GM21619 (cell line): ENCODE results near the gene GPC6.

ENCODE experiments used
- ATAC-seq: cut with Tn5 transposase; IDR thresholded peaks from one replicate; pipeline ENCODE4 v1.9.1; 2021; ENCODE audit not compliant: unreplicated experiment

The GPC6 gene

DNA sequence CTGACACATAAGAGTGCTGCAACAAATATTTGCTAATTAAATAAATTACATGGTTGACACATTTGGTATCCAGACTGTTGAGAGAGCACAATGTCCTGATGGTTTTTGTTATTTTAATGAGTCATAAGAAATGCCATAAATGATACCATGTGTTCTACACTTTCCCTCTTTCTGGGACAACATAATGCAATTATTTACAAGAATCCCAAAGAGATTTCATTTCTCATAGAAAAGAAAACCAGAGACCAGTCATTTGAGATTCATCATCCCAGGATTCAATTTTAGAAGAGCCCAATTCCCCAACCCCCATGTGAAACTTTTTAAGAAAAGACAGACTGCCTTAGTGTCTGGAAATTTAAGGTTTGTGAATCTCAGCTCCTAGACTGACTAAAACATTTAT lies 853.3 kb downstream of the GPC6 start:
- ATAC-seq = no peak

DNA sequence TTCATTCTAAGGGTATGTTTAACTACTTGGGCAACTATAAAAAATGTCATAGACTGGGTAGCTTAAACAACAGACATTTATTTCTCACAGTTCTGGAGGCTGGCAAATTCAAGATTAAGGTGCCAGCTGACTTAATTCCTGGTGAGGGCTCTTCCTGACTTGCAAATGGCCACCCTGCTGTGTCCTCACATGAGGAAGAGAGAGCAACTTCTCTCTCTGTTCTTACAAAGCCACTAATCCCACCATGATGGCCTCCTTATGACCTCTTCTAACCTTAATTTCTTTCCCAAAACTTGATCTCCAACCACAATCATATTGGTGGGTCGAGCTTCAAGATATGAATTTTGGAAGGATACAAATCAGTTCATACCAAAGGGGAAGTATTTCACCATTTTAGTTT lies 853.9 kb downstream of the GPC6 start:
- ATAC-seq = no peak

DNA sequence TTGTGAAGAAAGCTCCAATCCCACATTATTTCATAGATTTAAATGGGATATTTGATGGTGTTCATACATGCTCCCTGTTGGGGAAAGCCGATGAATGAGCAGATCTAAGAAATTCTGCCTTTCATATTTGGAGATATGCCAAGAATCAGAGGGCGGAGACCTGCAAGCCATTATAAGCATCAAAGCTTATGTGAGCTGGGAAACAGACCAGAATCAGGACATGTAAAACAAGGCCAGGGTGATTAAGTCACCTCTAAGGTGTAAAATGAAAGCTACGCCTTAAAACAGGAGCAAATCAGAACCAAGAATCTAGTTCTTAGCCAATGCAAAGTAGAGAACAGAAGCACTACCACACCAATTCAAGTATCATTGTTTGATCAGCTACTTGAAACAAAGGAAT lies 860.5 kb downstream of the GPC6 start:
- ATAC-seq = no peak

- ATAC-seq = no peak
Observed at GRCh38 chr13:94088742-94089141, 862.1 kb downstream of the GPC6 start.

DNA sequence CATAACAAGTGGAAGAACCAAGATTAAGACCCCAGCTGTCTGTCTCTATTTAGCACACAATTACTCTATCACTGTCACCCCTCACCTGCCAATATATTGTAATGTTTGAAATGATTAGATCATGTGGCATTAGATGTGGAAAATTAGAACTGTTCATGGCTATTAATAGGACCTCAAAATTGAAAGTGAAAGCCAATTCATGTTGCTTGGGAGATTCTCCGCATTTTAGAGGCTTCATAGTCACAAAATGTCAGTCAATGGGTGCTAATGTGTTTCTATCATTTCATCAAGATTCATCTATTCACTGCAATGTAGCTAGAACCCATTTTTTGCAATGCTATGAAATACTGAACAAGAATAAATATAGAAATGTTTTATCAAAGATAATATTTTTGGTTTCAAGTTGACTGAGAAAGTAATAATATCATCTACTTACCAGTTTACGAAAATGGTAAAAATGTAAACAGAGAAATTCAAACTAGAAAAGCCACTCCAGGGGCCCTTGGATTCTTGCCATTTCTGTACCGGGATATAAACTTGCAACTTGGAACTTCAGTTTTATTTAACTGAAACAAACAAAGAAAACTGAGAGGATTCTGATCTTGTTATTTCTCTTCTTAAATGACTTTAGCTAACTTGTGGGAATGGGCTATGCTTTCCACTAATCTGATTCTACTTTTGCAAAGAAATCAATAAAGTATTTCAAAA lies 864.3 kb downstream of the GPC6 start:
- ATAC-seq = no peak

GRCh38 chr13:94093652-94094315 lies 867.2 kb downstream of the GPC6 start:
- ATAC-seq = no peak

- ATAC-seq = no peak
Observed at GRCh38 chr13:94109715-94110374, 883.2 kb downstream of the GPC6 start.

DNA sequence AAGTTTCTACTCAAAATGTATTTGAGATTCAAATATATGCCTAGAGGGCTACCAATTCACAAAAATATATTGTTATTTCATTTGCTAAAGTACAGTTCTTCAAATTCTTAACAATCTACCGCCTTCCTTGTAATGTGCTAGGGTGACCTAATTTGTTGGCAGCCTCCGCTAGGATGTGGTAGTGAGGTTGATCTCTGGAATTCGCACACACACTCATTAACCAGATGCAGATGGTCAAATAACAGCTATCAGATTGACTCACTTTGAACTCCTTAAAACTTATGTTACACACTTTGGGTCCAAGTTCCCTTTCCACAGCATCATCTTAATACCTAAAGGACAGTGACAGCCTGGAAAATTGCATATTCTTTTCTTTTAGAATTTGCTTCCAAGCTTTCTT lies 885.6 kb downstream of the GPC6 start:
- no peak for ATAC-seq

DNA sequence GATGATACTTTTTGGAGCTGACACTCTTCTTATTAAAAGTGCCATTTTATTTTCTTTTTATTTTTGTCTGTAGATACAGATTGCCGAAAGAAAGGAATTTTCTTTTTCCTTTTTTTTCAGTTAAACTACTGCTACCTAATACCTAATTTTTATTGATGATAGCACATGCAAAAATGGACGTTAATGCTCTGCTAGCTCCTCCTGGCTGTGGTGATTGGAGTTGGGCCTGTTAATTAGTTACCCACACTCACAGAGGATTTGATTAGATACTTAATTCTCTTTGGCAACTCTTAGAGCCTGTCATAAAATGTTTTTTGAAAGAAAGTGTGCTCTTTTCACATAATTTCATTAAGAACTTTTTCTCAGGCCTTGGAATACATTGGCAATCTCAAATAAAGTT lies 886.1 kb downstream of the GPC6 start:
- ATAC-seq = no peak

DNA sequence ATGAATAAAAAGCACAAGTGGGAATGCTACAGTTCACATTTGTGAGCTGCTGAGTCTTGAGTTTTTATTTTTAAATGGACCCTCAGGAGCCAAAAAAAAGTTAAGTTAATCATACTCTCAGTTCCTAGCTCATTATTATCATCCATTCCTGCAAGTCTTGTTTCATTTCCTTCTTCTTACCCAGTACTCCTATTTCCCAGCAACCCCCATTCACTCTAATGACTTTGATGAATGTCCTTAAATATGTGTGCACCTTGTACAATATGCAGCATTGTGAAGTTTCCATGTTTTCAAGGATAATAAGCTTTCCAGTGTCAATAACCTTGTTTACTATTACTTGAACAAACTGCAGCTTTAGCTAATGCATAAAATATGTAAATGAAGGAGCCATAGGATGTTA lies 886.6 kb downstream of the GPC6 start:
- no peak for ATAC-seq

DNA sequence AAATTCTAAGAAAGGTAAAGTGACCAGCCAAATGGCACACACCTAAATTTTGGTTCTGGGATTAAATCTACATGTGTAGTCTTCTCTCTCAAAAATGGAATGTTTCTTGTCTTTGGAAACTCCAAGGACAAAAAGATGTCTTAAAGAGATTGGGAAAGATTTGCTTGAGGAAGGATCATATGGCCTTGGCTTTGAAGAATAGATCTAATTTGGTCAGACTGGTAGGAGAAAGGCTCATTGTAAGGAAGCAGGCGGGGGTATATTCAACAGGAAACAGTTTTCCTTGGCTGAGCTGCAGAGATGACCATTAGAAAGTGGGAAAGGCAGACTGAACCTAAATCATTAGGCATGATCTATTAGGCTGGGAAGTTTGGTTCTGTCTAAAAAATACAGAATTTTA lies 887.6 kb downstream of the GPC6 start:
- ATAC-seq = no peak

DNA sequence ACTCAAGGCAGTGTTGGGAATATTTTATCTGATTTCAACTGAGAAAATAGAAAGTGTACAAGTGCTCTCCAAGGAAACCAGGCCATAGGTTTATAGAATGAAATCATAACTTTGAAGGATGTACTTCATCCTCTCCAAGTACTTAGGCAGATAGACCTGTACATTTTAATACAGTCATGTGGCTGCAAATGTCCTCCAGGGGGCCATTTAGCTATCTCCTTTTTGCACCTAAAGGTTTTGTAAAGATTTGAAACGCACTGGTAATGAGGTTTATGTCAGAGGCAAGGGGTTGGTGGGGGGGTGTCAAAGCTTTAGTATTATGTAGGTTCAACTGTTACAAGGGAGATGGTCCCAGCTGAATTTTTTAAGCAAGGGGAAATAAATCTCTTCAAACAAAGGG lies 888.4 kb downstream of the GPC6 start:
- ATAC-seq = no peak

DNA sequence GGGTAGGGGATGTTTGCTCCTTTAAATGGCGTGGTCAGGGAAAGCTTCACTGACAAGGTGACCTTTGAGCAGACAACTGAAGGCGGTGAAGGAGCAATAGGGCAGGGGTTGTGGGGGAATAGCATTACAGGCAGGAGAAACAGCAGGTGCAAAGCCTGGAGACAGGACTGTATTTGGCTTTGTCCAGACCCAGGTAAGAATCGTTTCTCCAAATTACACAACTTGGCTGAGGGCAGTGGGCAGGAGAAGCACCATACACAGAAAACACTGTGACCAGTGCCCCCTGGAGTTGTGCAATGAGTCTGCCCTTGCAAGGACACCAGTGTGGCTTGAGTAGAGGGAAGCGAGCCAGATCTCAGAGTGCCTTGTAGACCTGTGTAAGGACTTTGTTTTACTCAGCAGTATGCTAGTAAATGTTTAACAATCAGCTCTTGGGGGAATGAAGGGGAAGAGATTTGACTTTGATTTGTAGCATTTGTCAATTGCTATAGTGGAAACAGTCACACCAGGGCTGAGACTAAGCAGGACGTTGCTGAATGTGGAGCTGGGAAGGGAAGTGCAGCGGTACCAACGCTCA lies 892.8 kb downstream of the GPC6 start:
- ATAC-seq = no peak

- no peak for ATAC-seq
Observed at GRCh38 chr13:94120878-94121277, 894.3 kb downstream of the GPC6 start.

- no peak for ATAC-seq
Observed at GRCh38 chr13:94121686-94122085, 895.1 kb downstream of the GPC6 start.

DNA sequence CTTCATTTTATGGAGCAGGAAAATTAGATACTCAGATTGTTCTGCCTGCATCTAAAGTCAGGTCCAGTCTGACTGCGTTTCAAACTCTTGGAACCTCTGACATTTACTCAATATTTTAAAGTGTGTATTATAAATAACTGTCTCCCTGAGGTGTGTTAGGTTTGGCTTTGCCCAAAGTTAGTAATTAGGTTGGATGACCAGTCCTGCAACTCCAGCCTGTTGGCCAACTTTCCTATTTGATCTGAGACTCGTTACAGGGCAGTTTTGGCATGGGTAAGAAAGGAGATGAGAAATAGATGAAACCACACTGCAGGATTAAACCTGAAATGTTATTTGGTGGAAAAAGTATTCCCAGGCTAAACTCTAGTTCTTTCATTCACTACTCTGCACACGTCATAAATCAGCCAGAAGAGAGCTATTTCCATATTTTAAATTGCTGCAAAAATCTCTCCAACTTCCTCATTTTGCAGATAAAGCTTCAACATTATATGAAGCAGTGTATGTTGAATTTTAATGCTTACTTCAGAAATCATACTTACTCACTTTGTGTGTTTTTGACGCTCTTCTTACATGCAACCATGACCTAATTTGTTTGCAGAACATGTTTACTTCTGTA lies 895.8 kb downstream of the GPC6 start:
- no peak for ATAC-seq

- ATAC-seq = no peak
Observed at GRCh38 chr13:94123557-94123956, 897.0 kb downstream of the GPC6 start.

DNA sequence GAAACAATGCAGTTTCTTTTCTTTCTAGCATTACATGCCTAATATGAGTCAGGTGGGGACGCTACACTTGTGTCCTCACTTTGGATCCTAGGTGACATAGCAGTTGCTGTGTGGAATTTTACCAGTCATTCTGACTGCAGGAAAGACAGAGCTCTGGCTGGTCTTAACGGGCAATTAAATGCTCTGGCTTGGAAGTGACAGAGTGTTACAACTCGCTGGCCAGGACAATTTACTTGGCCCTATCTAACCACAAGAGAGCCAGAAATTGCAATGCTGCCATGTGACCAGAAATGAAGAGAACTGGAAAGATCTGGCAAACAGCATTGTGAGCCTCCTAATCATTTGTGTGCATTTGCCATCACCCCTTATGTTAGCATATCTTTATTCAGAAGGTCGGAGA lies 901.8 kb downstream of the GPC6 start:
- no peak for ATAC-seq

- no peak for ATAC-seq
Observed at GRCh38 chr13:94129490-94129894, 902.9 kb downstream of the GPC6 start.

GRCh38 chr13:94138831-94139230 lies 912.2 kb downstream of the GPC6 start:
- no peak for ATAC-seq

DNA sequence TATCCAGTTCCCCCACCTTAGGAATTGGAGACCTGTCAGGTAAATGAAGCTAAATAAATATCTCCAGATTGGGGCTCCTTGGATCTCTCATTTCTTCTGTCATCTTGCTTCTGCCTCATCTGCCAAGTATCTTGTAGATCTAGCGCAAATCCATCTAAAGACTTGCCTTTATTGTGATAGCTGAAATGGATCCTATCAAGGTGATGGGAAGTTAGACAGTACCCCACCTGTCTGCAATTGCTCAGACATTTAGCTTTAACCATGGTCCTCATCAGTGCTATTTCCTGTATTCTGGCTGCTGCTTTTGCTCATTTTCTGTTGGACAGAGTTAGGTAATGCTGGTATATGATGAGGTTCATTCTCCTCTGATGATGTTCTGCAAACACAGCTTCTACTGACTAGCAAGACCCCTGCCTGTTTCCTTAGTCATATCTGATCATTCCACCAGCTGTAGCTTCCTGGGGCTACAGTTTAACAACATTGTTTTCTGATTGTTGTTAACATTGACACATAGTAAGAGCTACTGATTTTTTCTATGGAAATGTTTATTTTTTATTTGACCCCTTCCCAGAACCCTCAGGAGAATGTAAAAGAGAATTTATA lies 912.9 kb downstream of the GPC6 start:
- no peak for ATAC-seq
